Esophagus muscularis mucosa (tissue), 4 donors: Measurements from ENCODE around the gene INAVA. TPM values are rescaled to one million over a fixed set of nuclear protein-coding genes. Genes with fewer than 3 reads are reported as not detected.

ENCODE experiments used
- DNase-seq: peaks from one replicate; pipeline ENCODE4 v3.0.0-alpha.2; 2017; ENCODE audit errors: extremely low spot score
- H3K27ac ChIP-seq, 4 donors: fragments of 200-600 bp; sonication (generic); replicated peaks in 1 of 4; 1 replicate in 3 of 4; 2 replicates in 1 of 4; pipeline ENCODE4 v1.5.1; 2016 to 2019; ENCODE audit warnings: mild to moderate bottlenecking in 1 of 4
- H3K27me3 ChIP-seq, 4 donors: fragments of 200-600 bp; sonication (generic); one replicate each; pipeline versions ENCODE4 v1.5.1 to v1.6.0; 2016 to 2019
- H3K36me3 ChIP-seq, 4 donors: fragments of 200-600 bp; sonication (generic); one replicate each; pipeline ENCODE4 v1.5.1; 2016 to 2019
- H3K4me1 ChIP-seq, 4 donors: fragments of 200-600 bp; sonication (generic); one replicate each; pipeline ENCODE4 v1.5.1; 2016 to 2019
- H3K4me3 ChIP-seq, 4 donors: fragments of 200-600 bp; sonication (generic); 1 replicate in 2 of 4; 2 replicates in 2 of 4; pipeline ENCODE4 v1.5.1; 2016 to 2019; ENCODE audit warnings: mild to moderate bottlenecking in 4 of 4, moderate library complexity in 1 of 4
- H3K9me3 ChIP-seq, 4 donors: fragments of 200-600 bp; sonication (generic); 1 replicate in 3 of 4; 2 replicates in 1 of 4; pipeline ENCODE4 v1.5.1; 2016 to 2019
- EP300 ChIP-seq: sonication (generic); formaldehyde crosslinking; IDR thresholded peaks from one replicate; pipeline ENCODE4 v1.6.1; 2017; ENCODE audit warnings: antibody characterized with exemption
- POLR2A ChIP-seq: fragments of 450-650 bp; IDR thresholded peaks from one replicate; pipeline ENCODE4 v1.6.1; 2017; ENCODE audit warnings: antibody characterized with exemption, moderate library complexity, mild to moderate bottlenecking, low read depth
- POLR2AphosphoS5 ChIP-seq, 2 donors: sonication (generic); formaldehyde crosslinking; IDR thresholded peaks; one replicate each; pipeline ENCODE4 v1.6.1; 2017; ENCODE audit warnings: antibody characterized with exemption in 2 of 2
- WGBS: methylation state at CpG from one replicate; pipeline ENCODE4 v1.1.5; 2018; 5-methylcytosine and 5-hydroxymethylcytosine counted together
- intact Hi-C: fragments of 100-400 bp; cut with DNase I; formaldehyde crosslinking; loops from one replicate; pipeline ENCODE4 v1.15.1; 2023
- total RNA-seq, 4 donors: library from RNA; depleted of rRNA; stranded (reverse); fragments of >200 nt; gene quantifications; one replicate each; pipeline versions ENCODE4 v1.1.0 to v1.2.1, GENCODE V29; 2016
- TF ChIP-seq, protein P1 (sequence below), 3 experiments: fragments of 200-600 bp in 2 of 3; fragments of 450-650 bp in 1 of 3; sonication (generic) in 2 of 3; IDR thresholded peaks; one replicate each; pipeline ENCODE4 v1.5.1; 2017 to 2019; ENCODE audit warnings: antibody characterized with exemption in 3 of 3, mild to moderate bottlenecking in 2 of 3, moderate library complexity in 1 of 3

INAVA gene
- total RNA-seq, 4 donors from 2014 or later, result 0.63 TPM; not detected in 3

GRCh38 chr1:200886594-200886993, 8.1 kb upstream of the INAVA start:
- DNase-seq, result no peak
- TF ChIP-seq, protein P1, sequence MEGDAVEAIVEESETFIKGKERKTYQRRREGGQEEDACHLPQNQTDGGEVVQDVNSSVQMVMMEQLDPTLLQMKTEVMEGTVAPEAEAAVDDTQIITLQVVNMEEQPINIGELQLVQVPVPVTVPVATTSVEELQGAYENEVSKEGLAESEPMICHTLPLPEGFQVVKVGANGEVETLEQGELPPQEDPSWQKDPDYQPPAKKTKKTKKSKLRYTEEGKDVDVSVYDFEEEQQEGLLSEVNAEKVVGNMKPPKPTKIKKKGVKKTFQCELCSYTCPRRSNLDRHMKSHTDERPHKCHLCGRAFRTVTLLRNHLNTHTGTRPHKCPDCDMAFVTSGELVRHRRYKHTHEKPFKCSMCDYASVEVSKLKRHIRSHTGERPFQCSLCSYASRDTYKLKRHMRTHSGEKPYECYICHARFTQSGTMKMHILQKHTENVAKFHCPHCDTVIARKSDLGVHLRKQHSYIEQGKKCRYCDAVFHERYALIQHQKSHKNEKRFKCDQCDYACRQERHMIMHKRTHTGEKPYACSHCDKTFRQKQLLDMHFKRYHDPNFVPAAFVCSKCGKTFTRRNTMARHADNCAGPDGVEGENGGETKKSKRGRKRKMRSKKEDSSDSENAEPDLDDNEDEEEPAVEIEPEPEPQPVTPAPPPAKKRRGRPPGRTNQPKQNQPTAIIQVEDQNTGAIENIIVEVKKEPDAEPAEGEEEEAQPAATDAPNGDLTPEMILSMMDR (IDR thresholded peaks at IDR 0.05), result no peak
- no peak for TF ChIP-seq POLR2AphosphoS5 (IDR thresholded peaks at IDR 0.05)
- no peak for TF ChIP-seq POLR2A
- 100% methylated on average over 2 of the region's 2 CpGs for WGBS

DNA sequence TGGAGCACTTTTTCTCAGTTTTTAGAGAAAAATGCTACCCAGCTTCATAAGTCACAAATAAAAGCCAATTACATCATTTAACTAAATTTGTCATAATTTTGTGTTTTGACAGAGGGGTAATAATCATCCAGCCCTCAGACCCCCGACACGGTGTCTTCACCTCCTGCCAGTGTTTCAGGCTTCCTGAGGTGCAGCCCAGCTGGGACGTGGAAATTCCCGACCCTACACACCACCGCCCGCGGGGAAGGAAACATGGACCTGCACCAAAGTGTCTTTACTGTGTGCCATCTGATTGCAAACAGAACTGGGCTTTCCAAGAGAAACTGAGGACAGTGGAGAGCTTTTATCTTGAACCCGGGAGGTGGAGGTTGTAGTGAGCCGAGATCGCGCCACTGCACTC, 7.7 kb upstream of the INAVA start:
- TF ChIP-seq POLR2A (no peak), POLR2AphosphoS5 (IDR thresholded peaks at IDR 0.05) (no peak)
- TF ChIP-seq, protein P1 (IDR thresholded peaks at IDR 0.05), result no peak
- peaks cover 4 to 48% (median 15%) of the 10 kb centered on the region in 4 donors for H3K27me3 ChIP-seq
- H3K9me3 ChIP-seq, result no peaks in the 10 kb centered on the region
- no peak overlapping the region for H3K27ac ChIP-seq
- WGBS, result 72% methylated on average over 6 of the region's 11 CpGs
- DNase-seq, result no peak
- no peaks in the 10 kb centered on the region for H3K36me3 ChIP-seq
- intact Hi-C loops, result no loop called here
- H3K4me1 ChIP-seq, result peaks cover 11 to 16% (median 15%) of the 10 kb centered on the region in 4 donors
- H3K4me3 ChIP-seq, result no peak overlapping the region

More at GRCh38 chr1:200886594-200886993, 8.1 kb upstream of the INAVA start:
- no peaks in the 10 kb centered on the region for H3K36me3 ChIP-seq
- peaks cover 8 to 12% (median 11%) of the 10 kb centered on the region in 4 donors for H3K4me1 ChIP-seq
- no peaks in the 10 kb centered on the region for H3K9me3 ChIP-seq
- H3K4me3 ChIP-seq, result no peak overlapping the region
- peaks cover 4 to 44% (median 10%) of the 10 kb centered on the region in 4 donors for H3K27me3 ChIP-seq
- no peak overlapping the region for H3K27ac ChIP-seq
- intact Hi-C loops, result no loop called here

DNA sequence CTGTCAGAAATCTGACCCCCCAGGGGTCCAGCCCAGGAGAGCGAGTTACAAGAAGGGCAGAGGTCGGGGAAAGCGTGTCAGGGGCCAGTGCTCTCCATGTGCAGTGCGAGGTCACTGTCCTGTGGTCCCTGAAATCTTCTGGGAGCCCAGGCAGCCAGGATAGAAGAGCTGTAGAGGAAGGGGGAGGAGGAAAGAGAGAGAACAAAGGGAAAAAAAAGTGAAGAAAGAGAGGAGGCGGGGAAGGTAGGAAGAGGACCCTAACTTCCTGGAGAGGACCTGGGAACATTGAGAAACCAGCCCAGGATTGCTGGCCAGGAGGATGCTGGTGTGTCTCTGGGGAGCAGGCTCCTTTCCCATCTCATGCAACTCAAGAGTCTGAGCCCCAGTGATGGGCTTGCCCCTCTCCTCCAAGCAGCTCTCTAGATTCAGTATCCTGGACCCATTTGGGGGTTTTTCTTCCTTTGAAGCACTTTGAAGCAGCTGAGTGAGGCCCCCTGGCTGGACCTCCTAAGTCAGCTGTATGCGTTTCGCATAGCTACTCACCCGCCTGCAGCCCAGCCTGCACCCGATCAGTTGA, 6.8 kb upstream of the INAVA start:
- WGBS, result 80% methylated on average over 9 of the region's 9 CpGs
- TF ChIP-seq POLR2AphosphoS5 (IDR thresholded peaks at IDR 0.05), result no peak
- TF ChIP-seq POLR2A, result no peak
- no peak for DNase-seq

DNA sequence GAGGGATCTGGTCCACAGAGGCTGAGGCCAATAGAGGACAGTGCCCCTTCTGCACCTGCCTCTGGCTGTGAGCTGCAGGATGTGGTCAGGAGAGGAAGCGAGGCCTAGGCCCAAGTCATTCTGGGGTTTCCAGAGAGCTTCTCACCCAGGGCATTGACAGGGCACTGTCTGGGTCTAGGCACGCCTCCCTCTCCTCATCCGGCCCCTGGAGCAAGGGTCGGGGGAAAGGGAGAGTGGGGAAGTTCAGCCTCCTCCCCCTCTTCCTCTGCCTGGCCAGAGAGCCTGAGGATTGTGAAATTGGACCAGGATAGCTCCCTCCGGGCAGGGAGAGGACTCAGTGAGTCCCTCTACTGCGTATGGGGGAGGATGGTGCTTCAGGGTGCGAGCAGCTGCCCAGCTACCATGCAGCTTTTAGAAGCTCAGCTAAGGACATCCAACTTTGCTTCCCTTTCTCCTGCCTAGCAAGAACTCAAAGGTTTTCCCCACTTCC, 6.3 kb upstream of the INAVA start:
- 74% methylated on average over 3 of the region's 7 CpGs for WGBS
- no peak overlapping the region for H3K4me3 ChIP-seq
- H3K9me3 ChIP-seq, result no peaks in the 10 kb centered on the region
- no peak for TF ChIP-seq POLR2A
- no peak for TF ChIP-seq POLR2AphosphoS5 (IDR thresholded peaks at IDR 0.05)
- TF ChIP-seq EP300, result no peak
- TF ChIP-seq, protein P1 (IDR thresholded peaks at IDR 0.05), result no peak
- peaks cover 11 to 18% (median 17%) of the 10 kb centered on the region in 4 donors for H3K4me1 ChIP-seq
- H3K36me3 ChIP-seq, result no peaks in the 10 kb centered on the region
- H3K27ac ChIP-seq, result no peak overlapping the region
- no peak for DNase-seq
- intact Hi-C loops, result no loop called here
- peaks cover 4 to 57% (median 16%) of the 10 kb centered on the region in 4 donors for H3K27me3 ChIP-seq

More for the DNA sequence above, 6.8 kb upstream of the INAVA start:
- Histone ChIP-seq H3K4me1 (peaks cover 11 to 18% (median 17%) of the 10 kb centered on the region in 4 donors), H3K36me3 (no peaks in the 10 kb centered on the region), H3K27me3 (peaks cover 4 to 54% (median 16%) of the 10 kb centered on the region in 4 donors), H3K9me3 (no peaks in the 10 kb centered on the region), H3K27ac (no peak overlapping the region), H3K4me3 (no peak overlapping the region)
- intact Hi-C loops, result no loop called here

DNA sequence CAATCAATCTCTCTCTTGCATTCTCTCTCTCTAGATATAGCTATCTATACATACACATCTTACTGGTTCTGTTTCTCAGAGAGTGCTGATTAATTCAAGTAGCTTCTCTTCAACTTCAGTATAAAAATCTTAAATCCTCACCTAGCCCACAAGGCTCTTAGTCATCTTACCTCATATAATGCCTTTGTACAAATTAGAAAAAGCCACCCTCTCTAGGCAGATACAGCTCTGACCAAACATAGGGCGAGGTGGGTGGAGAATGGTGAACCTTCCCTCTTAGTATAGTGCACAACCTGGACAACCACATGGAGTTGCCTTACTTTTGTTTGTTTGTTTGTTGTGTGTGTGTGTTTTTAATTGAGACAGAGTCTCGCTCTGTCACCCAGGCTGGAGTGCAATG, 5.1 kb upstream of the INAVA start:
- Histone ChIP-seq H3K27me3 (peaks cover 4 to 64% (median 16%) of the 10 kb centered on the region in 4 donors), H3K27ac (no peak overlapping the region)

More for the DNA sequence above, 5.1 kb upstream of the INAVA start:
- Histone ChIP-seq H3K36me3 (no peaks in the 10 kb centered on the region), H3K4me3 (no peak overlapping the region), H3K4me1 (peaks cover 11 to 18% (median 17%) of the 10 kb centered on the region in 4 donors), H3K9me3 (no peaks in the 10 kb centered on the region)
- intact Hi-C loops, result no loop called here
- DNase-seq, result no peak
- 89% methylated on average over 2 of the region's 2 CpGs for WGBS
- TF ChIP-seq, protein P1 (IDR thresholded peaks at IDR 0.05), result no peak
- TF ChIP-seq POLR2A (no peak), EP300 (no peak), POLR2AphosphoS5 (IDR thresholded peaks at IDR 0.05) (no peak)
